HG03139 (cell line): ENCODE measurements around the gene EID2.

Experiments
- ATAC-seq: cut with Tn5 transposase; IDR thresholded peaks from one replicate; pipeline ENCODE4 v1.9.1; 2021; ENCODE audit not compliant: unreplicated experiment

EID2 gene

DNA sequence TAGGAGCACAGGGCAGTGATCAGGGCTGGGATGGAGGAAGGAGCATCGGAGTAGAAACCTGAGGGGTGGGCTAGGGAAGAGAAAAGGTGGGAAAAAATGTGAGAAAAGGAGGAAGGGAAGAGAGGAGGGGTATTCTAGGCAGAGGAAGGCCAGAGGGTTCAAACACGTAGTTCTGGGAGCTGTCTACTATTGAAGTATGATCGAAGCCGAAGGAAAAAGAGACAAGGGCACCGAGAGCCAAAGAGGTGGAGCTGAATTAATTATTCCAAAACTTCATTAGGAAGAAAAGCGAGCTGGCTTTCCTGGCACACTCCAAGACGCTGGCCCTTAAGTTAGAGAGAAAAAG lies 33.4 kb downstream of the EID2 start:
- ATAC-seq = no peak

DNA sequence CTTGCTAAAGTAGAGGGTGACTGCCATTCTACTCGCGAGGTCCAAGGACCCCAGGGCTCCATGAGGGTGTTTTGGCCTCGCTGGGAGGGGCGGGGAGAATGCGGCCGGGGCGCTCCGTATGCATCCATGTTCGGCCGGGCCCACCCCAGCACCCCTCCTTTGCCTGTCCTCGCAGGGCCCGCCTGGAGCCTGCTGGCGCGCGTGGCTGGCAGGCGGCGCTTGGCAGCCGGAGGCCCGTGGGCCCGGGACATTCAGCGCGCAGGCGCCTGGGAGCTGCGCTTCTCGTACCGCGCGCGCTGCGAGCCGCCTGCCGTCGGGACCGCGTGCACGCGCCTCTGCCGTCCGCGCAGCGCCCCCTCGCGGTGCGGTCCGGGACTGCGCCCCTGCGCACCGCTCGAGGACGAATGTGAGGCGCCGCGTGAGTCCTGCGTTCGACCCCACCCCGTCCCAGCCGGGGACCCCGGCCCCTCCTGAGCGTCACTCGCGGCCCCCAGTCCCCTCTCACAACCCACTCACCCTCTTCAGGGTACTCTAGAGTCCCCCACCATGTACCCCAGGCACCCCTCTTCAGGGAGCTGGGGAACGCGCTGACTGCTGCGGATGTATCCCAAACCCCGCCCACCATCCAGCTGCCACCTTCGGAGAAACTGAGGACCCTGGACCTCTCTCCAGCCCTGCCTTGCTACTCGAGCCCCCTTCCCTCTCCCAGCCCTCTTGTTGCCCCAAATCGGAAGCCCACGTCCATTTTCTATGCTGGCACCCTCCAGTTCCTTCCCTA lies 37.1 kb downstream of the EID2 start:
- ATAC-seq = no peak

DNA sequence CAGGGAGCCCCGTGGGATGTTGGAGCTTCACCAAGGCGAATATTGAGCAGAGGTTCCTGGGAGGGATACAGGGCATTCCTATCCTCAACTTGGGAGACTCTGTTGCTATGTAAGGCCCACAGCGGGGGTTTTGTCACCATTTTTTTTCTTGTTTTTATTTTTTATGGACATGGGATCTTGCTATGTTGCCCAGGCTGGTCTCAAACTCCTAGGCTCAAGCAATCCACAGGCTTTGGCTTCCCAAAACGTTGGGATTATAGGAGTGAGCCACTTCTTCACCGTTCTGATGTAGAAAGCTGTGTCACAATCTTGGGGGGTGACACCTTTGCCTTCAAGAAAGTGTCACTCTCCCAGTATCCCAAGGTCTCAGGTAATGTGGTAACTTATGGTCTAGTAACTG lies 38.6 kb downstream of the EID2 start:
- no peak for ATAC-seq

DNA sequence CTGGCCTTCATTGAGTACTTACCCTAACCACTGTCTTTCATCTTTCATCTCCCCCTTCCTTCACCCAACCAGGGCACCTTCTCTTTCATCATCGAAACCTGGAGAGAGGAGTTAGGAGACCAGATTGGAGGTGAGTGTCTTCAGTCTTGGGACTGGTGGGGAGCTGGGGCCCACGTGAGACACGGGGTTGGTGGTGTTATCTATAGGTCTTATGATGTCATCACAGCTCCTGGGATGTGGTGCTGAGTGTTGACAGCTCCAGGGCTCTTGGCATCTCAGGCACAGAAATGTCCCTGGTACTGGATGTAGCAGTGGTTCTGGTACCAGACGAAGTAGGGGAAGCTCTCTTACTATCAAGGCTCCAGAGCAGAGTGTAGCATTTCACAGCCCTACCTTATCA lies 39.4 kb downstream of the EID2 start:
- no peak for ATAC-seq

DNA sequence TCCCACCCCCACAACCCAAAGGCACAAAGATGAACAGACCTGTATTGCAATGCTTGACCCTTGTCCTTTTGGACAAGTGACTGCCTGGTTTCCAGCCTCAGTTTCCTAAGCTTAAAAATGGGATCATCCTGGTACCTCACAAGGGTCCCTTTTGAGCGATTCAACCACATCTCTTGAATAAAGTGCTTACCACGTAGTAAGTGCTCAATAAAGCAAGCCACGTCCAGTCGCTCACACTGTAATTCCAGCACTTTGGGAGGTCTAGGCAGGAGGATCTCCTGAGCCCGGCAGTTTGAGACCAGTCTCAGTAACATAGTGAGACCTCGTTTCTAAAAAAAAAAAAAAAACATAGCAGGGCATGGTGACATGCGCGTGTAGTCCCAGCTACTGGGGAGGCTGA lies 40.0 kb downstream of the EID2 start:
- ATAC-seq = no peak

DNA sequence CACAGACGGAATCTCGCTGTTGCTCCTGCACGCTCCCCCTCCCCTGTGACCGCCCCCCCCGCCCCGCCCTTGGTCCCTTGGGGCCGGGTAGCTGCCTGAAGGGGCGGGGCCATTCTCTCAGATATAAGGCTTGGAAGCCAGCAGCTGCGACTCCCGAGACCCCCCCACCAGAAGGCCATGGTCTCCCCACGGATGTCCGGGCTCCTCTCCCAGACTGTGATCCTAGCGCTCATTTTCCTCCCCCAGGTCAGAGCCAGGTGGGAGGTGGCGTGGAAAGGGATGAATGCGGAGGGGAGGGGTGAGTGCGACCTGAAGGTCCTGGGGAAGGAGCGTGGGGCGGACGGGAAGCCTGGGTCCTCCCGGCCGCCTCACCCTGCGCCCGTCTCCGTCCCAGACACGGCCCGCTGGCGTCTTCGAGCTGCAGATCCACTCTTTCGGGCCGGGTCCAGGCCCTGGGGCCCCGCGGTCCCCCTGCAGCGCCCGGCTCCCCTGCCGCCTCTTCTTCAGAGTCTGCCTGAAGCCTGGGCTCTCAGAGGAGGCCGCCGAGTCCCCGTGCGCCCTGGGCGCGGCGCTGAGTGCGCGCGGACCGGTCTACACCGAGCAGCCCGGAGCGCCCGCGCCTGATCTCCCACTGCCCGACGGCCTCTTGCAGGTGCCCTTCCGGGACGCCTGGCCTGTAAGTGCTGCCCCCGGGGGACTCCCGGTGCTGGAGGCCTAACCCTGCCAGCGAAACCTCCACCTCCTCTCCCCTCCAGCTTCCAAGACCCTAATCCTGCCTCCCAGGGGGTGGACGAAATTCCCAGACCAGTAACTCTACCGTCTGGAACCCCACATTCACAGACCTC lies 40.9 kb downstream of the EID2 start, which contains the start of gene DLL3:
TSS of gene DLL3 (plus strand) at position 150 of the 845 bp plus-strand sequence. CDS start at position 178, 28 bp downstream.
- ATAC-seq = no peak

DNA sequence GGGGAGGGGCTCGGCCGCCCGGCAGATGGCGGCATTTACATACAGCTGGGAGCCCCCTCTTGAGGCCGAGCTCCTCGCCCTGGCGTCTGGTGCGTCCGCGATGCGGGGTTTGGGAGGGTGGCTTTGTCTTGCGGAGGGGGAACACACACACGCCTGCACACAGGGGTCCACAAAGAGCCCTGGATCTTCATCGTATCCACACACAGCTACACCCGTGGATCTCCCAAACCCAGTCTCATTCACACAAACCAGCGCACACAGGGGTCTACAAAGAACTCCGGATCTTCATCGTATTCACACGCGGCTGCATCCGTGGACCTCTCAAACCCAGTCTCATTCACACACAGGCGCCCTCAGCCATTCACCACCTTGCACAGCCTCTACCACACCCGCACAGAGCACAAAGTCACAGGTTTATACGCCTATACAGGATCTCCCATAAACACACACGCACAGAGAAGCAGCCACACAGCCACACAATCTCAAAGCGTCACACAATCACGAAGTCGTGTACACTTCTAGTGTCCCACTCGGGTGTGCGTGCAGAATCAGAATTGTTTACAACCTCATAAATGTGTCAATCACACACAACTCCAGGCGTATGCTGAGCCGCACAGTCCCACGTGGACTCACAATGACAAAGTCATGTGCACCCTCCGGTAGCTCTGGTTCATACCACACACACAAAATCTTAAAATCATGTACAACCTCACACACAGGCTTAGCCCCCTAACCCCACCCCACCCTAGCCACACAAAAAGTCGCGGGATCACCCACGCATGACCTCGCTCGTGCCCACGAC lies 41.8 kb downstream of the EID2 start:
- no peak for ATAC-seq

DNA sequence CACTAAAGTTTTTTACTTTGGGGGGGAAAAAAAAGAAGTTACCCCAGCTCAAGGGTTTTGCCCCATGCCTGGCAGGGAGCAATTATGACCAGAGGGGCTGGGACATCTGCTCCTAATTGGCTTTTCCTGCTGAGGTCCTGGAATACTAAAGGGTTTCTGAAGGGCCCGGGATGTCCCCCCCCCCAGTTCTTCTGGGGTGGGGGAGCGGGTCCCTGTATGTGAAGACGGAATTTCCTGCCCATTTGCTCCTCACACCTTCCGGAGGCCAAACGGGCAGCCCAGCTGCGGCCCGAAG lies 42.3 kb downstream of the EID2 start:
- no peak for ATAC-seq

DNA sequence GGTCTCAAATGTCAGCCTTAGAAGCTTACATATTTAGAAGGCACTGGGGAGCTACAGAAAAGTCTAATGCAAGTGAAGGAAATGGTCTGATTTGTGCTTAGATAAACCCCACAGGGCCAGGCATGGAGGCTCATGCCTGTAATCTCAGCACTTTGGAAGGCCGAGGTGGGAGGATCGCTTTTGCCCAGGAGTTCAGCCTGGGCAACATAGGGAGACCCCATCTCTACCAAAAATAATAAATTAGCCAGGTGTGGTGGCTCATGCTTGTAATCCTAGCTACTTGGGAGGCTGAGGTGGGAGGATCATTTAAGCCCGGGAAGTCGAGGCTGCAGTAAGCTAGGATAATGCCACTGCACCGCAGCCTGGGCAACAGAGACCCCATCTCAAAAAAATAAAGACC lies 43.9 kb downstream of the EID2 start:
- no peak for ATAC-seq

DNA sequence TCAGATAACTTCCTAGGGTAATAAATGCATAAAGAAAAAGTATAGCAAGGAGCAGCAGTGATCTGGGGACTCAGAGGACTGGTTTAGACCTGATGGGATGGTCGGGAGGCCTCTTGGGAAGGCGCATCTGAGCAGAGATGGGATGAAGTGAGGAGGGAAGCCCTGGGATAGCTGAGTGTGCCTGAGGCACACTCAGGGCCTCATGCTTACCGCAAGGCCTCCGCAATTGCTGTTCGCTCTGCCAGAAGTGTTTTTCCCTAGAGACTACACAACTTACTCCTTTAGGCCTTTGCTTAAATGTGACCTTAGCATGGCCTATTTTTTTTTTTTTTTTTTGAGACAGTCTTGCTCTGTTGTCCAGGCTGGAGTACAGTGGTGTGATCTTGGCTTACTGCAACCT lies 45.3 kb downstream of the EID2 start:
- no peak for ATAC-seq

DNA sequence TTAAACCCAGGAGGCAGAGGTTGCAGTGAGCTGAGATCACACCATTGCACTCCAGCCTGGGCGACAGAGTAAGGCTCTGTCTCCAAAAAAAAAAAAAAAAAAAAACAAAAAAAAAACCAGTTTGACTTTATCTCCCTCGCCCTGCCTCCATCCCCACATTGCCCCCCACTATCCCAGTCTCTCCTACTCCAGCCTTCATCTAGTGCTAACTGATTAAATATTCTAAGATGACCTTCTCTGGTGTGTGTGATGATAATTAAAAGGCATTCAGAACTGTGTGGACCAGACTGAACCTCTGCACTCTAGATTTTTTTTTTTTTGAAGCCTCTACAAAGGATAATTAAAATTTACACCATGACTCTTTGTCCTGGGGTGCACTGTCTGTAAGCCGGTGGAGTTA lies 47.2 kb downstream of the EID2 start:
- ATAC-seq = no peak

DNA sequence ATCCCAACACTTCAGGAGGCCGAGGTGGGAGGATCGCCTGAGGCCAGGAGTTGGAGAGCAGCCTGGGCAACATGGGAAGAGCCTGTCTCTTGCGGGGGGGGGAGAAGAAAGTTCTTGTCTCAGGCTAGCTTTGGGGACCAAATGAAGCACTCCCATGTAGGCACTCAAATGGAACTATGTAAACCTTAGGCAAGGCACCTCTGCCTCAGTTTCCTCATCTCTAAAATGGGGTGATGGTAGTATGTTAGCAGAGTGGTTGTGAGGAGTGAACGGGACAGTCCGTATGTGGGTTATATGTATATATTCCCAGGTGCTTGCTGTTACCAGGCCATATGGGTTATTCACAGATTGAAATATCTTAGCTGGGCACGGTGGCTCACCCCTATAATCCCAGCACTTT lies 47.7 kb downstream of the EID2 start:
- no peak for ATAC-seq

DNA sequence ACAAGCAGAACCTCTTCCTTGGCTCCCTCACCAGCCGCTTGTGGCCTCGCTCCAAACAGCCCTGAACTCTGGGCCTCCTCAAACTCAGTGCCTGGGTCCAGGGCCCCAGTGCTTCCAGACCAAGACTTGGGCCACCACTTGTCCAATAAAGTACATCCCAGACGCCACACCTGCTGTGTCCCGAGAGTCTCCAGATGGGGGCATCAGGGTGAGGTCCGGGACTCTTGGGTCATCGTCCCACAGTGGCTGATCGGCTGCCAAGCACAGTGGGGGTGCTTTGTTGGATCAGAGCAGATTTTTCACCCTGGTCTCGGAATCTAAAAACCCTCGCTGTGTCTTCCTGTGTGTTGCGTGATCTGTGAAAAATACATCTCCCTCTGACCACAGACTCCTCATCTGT lies 50.2 kb downstream of the EID2 start:
- ATAC-seq = no peak
